ENCODE data around the gene PDSS2. TPM values are rescaled to one million over a fixed set of nuclear protein-coding genes. Genes with fewer than 3 reads are reported as not detected.
"Not testable (repeated sequence)": the region's sequence is repeated elsewhere in the genome, so short reads cannot be mapped to it uniquely, and the experiment has no call there.

Gene PDSS2
- total RNA-seq, 1 donor from 2014 or later = 14.9 TPM

DNA sequence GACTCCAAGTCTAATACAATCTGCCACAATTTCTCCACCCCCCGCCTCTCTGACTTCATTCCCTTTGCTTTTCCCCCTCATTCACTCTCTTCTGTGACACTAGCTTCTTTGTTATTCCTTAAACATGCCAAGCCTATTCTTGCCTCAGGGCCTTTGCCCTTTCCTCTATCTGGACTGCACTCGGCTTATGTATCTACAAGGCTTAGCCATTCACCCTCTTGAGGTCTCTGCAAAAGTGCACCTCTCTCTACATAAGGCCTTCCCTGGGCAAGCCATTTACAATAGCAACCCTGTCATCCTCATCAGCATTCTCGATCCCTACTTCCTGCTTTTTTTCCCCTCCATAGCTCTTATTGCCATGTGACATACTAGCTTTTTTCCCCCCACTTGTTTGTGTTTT is 168.9 kb downstream of the PDSS2 start:
- no peak overlapping the region for H3K27ac ChIP-seq
- no peak overlapping the region for H3K4me3 ChIP-seq
- H3K4me1 ChIP-seq = peaks cover 25% of the 10 kb centered on the region
- no peaks in the 10 kb centered on the region for H3K36me3 ChIP-seq
- Mint-ChIP-seq H3K27ac (no peak overlapping the region), H3K27me3 (ENCODE audit: insufficient read depth, low read depth) (no peaks in the 10 kb centered on the region), H3K4me3 (no peak overlapping the region), H3K9me3 (peaks cover 3% of the 10 kb centered on the region), H3K4me1 (peaks cover 40% of the 10 kb centered on the region), H3K36me3 (peaks cover 5% of the 10 kb centered on the region)
- no peak for TF ChIP-seq EZH2 (IDR thresholded peaks at IDR 0.05)
- TF ChIP-seq EZH2phosphoT487 (IDR thresholded peaks at IDR 0.05) = no peak
- TF ChIP-seq, protein P1, sequence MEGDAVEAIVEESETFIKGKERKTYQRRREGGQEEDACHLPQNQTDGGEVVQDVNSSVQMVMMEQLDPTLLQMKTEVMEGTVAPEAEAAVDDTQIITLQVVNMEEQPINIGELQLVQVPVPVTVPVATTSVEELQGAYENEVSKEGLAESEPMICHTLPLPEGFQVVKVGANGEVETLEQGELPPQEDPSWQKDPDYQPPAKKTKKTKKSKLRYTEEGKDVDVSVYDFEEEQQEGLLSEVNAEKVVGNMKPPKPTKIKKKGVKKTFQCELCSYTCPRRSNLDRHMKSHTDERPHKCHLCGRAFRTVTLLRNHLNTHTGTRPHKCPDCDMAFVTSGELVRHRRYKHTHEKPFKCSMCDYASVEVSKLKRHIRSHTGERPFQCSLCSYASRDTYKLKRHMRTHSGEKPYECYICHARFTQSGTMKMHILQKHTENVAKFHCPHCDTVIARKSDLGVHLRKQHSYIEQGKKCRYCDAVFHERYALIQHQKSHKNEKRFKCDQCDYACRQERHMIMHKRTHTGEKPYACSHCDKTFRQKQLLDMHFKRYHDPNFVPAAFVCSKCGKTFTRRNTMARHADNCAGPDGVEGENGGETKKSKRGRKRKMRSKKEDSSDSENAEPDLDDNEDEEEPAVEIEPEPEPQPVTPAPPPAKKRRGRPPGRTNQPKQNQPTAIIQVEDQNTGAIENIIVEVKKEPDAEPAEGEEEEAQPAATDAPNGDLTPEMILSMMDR (IDR thresholded peaks at IDR 0.05) = no peak
- no peak for DNase-seq (ENCODE audit: low spot score)
- H3K4me2 ChIP-seq = no peak overlapping the region
- no peak overlapping the region for H2AFZ ChIP-seq (replicated peaks)
- H3F3A ChIP-seq (ENCODE audit: low read depth) = peaks cover 9% of the 10 kb centered on the region
- H4K20me1 ChIP-seq (ENCODE audit: low read depth) = no peaks in the 10 kb centered on the region
- H3K79me2 ChIP-seq (ENCODE audit: low read depth) = no peaks in the 10 kb centered on the region
- no peaks in the 10 kb centered on the region for H3K27me3 ChIP-seq
- H3K9ac ChIP-seq = no peak overlapping the region
- H3K9me3 ChIP-seq (ENCODE audit: low read depth) = no peaks in the 10 kb centered on the region

DNA sequence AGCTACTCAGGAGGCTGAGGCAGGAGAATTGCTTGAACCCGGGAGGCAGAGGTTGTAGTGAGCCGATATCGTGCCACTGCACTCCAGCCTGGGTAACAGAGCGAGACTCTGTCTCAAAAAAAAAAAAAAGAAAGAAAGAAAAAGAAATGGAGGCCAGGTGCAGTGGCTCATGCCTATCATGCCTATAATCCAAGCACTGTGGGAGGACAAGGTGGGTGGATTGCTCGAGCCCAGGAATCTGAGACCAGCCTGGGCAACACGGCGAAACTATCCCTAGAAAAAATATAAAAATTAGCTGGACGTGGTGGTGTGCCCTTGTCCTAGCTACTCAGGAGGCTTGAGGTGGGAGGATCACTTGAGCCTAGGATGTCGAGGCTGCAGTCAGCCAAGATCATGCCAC is 170.1 kb downstream of the PDSS2 start:
- H3K27ac ChIP-seq; H3K9me3 Mint-ChIP-seq; H3K27me3 Mint-ChIP-seq (ENCODE audit: insufficient read depth, low read depth); H3K4me3 ChIP-seq; H3K4me2 ChIP-seq; H3K4me3 Mint-ChIP-seq; DNase-seq (ENCODE audit: low spot score); H2AFZ ChIP-seq (replicated peaks); H3K9me3 ChIP-seq (ENCODE audit: low read depth); H3K36me3 Mint-ChIP-seq; H3F3A ChIP-seq (ENCODE audit: low read depth); H4K20me1 ChIP-seq (ENCODE audit: low read depth); H3K27ac Mint-ChIP-seq; H3K27me3 ChIP-seq; H3K79me2 ChIP-seq (ENCODE audit: low read depth); H3K36me3 ChIP-seq; H3K9ac ChIP-seq: not testable (repeated sequence)
- peaks cover 25% of the 10 kb centered on the region for H3K4me1 ChIP-seq
- H3K4me1 Mint-ChIP-seq = peaks cover 40% of the 10 kb centered on the region

DNA sequence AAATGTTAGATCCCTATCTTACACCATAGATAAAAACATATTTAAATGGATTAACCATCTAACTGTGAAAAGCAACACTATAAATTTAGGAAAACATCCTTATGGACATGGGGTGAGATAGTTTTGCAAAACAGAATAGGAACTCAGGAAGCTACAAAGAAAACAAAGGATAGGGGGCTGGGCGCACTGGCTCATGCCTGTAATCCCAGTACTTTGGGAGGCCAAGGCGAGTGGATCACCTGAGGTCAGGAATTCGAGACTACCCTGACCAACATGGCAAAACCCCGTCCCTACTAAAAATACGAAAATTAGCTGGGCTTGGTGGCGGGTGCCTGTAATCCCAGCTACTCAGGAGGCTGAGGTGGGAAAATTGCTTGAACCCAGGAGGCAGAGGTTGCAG is 173.7 kb downstream of the PDSS2 start:
- H3K79me2 ChIP-seq (ENCODE audit: low read depth); H3K4me1 ChIP-seq; H3K9me3 Mint-ChIP-seq; H3K36me3 ChIP-seq; H3K9ac ChIP-seq; H3K27ac ChIP-seq; H4K20me1 ChIP-seq (ENCODE audit: low read depth); H3K4me2 ChIP-seq; DNase-seq (ENCODE audit: low spot score); H3K4me3 Mint-ChIP-seq; H3K27me3 ChIP-seq; H3F3A ChIP-seq (ENCODE audit: low read depth); H2AFZ ChIP-seq (replicated peaks); H3K36me3 Mint-ChIP-seq; H3K27me3 Mint-ChIP-seq (ENCODE audit: insufficient read depth, low read depth); H3K27ac Mint-ChIP-seq; H3K4me3 ChIP-seq; H3K9me3 ChIP-seq (ENCODE audit: low read depth): not testable (repeated sequence)
- peaks cover 15% of the 10 kb centered on the region for H3K4me1 Mint-ChIP-seq

DNA sequence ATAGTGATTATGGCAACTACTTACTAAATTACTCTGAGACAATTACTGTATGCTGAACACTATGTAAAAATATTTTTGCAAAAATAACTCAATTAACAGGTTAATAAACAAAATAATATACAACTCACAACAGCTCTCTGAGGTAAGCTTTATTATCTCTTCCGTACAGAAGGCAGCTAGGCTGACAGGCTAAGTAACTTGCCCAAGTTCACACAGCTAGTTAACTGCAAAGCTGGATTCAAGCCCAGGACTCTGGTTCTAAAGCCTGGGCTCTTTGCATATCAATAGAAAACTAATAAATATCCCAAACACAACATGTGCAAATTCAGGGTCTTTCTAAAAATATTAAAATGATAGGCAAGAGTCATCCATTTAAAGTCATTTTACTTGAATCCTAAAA is 174.6 kb downstream of the PDSS2 start:
- no peak overlapping the region for H2AFZ ChIP-seq (replicated peaks)
- H4K20me1 ChIP-seq (ENCODE audit: low read depth) = no peaks in the 10 kb centered on the region
- no peaks in the 10 kb centered on the region for H3K27me3 ChIP-seq
- H3K4me1 Mint-ChIP-seq = peaks cover 8% of the 10 kb centered on the region
- H3K36me3 ChIP-seq = no peaks in the 10 kb centered on the region
- H3K36me3 Mint-ChIP-seq = peaks cover 5% of the 10 kb centered on the region
- no peak overlapping the region for H3K4me2 ChIP-seq
- H3K9me3 ChIP-seq (ENCODE audit: low read depth) = no peaks in the 10 kb centered on the region
- no peak overlapping the region for H3K4me3 Mint-ChIP-seq
- no peak overlapping the region for H3K9ac ChIP-seq
- peaks cover 3% of the 10 kb centered on the region for H3K9me3 Mint-ChIP-seq
- H3F3A ChIP-seq (ENCODE audit: low read depth) = no peaks in the 10 kb centered on the region
- no peak for DNase-seq (ENCODE audit: low spot score)
- no peaks in the 10 kb centered on the region for H3K79me2 ChIP-seq (ENCODE audit: low read depth)
- no peaks in the 10 kb centered on the region for H3K4me1 ChIP-seq
- H3K27ac Mint-ChIP-seq = no peak overlapping the region
- H3K27ac ChIP-seq = no peak overlapping the region
- H3K4me3 ChIP-seq = no peak overlapping the region
- no peaks in the 10 kb centered on the region for H3K27me3 Mint-ChIP-seq (ENCODE audit: insufficient read depth, low read depth)
- TF ChIP-seq, protein P1 (IDR thresholded peaks at IDR 0.05) = no peak
